Caki2 (cell line): Measurements from ENCODE around the gene TPRA1. TPM values are rescaled to one million over a fixed set of nuclear protein-coding genes. Genes with fewer than 3 reads are reported as not detected.
A peak's percentile ranks its signal among the peaks of the same experiment; 100 is the strongest.

Experiments used
- DNase-seq: peaks from one replicate; pipeline ENCODE4 v3.0.0-alpha.2; 2015; ENCODE audit warnings: low read depth
- in situ Hi-C: cut with HindIII; loops from 2 replicates; pipeline ENCODE4 v1.10.0; 2016; ENCODE audit warnings: low sequenced_read_pairs, low pct_unique_long_range_greater_than_20kb, mixed read lengths
- total RNA-seq: library from RNA; depleted of rRNA; stranded (reverse); fragments of >200 nt; shearing (Covaris generic); gene quantifications from 2 replicates; pipeline ENCODE4 v1.2.3, GENCODE V29; 2014; ENCODE audit warnings: low replicate concordance

The TPRA1 gene
- total RNA-seq, 1 experiment from 2014 or later, result 50.1 TPM

GRCh38 chr3:127600749-127601456 is 10.4 kb upstream of the TPRA1 start:
- DNase-seq, result no peak
- in situ Hi-C loops, result no loop called here

- in situ Hi-C loops, result no loop called here
- DNase-seq, result no peak
Observed at GRCh38 chr3:127598841-127599570, 8.5 kb upstream of the TPRA1 start.

- DNase-seq, result no peak
- in situ Hi-C loops, result no loop called here
Observed at GRCh38 chr3:127597020-127597771, 6.7 kb upstream of the TPRA1 start.

- in situ Hi-C loops, result no loop called here
Observed at GRCh38 chr3:127595303-127595702, 4.8 kb upstream of the TPRA1 start.

GRCh38 chr3:127593178-127593577 is 2.6 kb upstream of the TPRA1 start:
- DNase-seq, result no peak
- in situ Hi-C loops, result no loop called here

More at GRCh38 chr3:127595303-127595702, 4.8 kb upstream of the TPRA1 start:
- DNase-seq, result no peak

- no peak for DNase-seq
- in situ Hi-C loops, result no loop called here
Observed at GRCh38 chr3:127590282-127590592, 296 bp downstream of the TPRA1 start.

- peak; percentile 17 for DNase-seq
- in situ Hi-C loops, result no loop called here
Observed at GRCh38 chr3:127589600-127590281, 792 bp downstream of the TPRA1 start.

GRCh38 chr3:127588806-127589577 is 1.5 kb downstream of the TPRA1 start:
- in situ Hi-C loops, result no loop called here
- peak; percentile 76 for DNase-seq

GRCh38 chr3:127587876-127588275 is 2.7 kb downstream of the TPRA1 start:
- no peak for DNase-seq
- in situ Hi-C loops, result no loop called here

GRCh38 chr3:127585813-127586413 is 4.6 kb downstream of the TPRA1 start:
- in situ Hi-C loops, result no loop called here
- no peak for DNase-seq

- no peak for DNase-seq
- in situ Hi-C loops, result no loop called here
Observed at GRCh38 chr3:127585163-127585812, 5.2 kb downstream of the TPRA1 start.

GRCh38 chr3:127584734-127585133 is 5.8 kb downstream of the TPRA1 start:
- no peak for DNase-seq
- in situ Hi-C loops, result no loop called here

GRCh38 chr3:127580327-127581060 is 10.0 kb downstream of the TPRA1 start:
- DNase-seq, result no peak
- in situ Hi-C loops, result no loop called here

- in situ Hi-C loops, result no loop called here
Observed at GRCh38 chr3:127578802-127579201, 11.7 kb downstream of the TPRA1 start.

GRCh38 chr3:127578168-127578567 is 12.4 kb downstream of the TPRA1 start:
- DNase-seq, result no peak

More at GRCh38 chr3:127578802-127579201, 11.7 kb downstream of the TPRA1 start:
- no peak for DNase-seq

GRCh38 chr3:127577448-127577847 is 13.1 kb downstream of the TPRA1 start:
- no peak for DNase-seq
- in situ Hi-C loops, result no loop called here

More at GRCh38 chr3:127578168-127578567, 12.4 kb downstream of the TPRA1 start:
- in situ Hi-C loops, result no loop called here
